Heart left ventricle (tissue), 13 donors: ENCODE measurements around the gene CYBA.

Experiments
- POLR2A ChIP-seq, 2 donors: fragments of 450-650 bp; IDR thresholded peaks; one replicate each; pipeline ENCODE4 v1.6.1; 2017; ENCODE audit warnings: antibody characterized with exemption in 2 of 2, mild to moderate bottlenecking in 2 of 2, moderate library complexity in 2 of 2
- TF ChIP-seq, protein P1 (sequence below), 12 donors: fragments of 200-600 bp; sonication (generic) in 4 of 12; IDR thresholded peaks; one replicate each; pipeline versions ENCODE4 v1.5.0 to v1.8.0; 2018 to 2022; ENCODE audit warnings: antibody characterized with exemption in 12 of 12, mild to moderate bottlenecking in 5 of 12
- donor health status: ischemic (EF 13 %, LVEDD 7.1; RV severe dilation, severe dysfunction).
- donor health status: DM: no; HTN: yes; CAD: no.
- donor health status: DM: no; HTN: no; CAD: no.
- donor health status: ischemic (EF 25% LVEDD 6.9; RV normal size, moderate dysfunction).
- donor health status: ischemic (EF 25% LVEDD 5.7; RV mildly dilated, moderate dysfunction).
- donor health status: ischemic (EF 35%, LVEDD 5.7; RV mildly dilated, moderate dysfunction).
- donor health status: nonischemic (EF 11% LVEDD 7.7; RV severe dilation, severe dysfunction).
- donor health status: DM: yes; HTN: yes; CAD: no.
- donor health status: PGD.
- donor health status: ischemic (EF 29% LVEDD 5.4; RV normal size, mild dysfunction).
- donor health status: nonischemic (EF 23%, LVEDD 6.1; RV moderate dilation, normal function).

DNA sequence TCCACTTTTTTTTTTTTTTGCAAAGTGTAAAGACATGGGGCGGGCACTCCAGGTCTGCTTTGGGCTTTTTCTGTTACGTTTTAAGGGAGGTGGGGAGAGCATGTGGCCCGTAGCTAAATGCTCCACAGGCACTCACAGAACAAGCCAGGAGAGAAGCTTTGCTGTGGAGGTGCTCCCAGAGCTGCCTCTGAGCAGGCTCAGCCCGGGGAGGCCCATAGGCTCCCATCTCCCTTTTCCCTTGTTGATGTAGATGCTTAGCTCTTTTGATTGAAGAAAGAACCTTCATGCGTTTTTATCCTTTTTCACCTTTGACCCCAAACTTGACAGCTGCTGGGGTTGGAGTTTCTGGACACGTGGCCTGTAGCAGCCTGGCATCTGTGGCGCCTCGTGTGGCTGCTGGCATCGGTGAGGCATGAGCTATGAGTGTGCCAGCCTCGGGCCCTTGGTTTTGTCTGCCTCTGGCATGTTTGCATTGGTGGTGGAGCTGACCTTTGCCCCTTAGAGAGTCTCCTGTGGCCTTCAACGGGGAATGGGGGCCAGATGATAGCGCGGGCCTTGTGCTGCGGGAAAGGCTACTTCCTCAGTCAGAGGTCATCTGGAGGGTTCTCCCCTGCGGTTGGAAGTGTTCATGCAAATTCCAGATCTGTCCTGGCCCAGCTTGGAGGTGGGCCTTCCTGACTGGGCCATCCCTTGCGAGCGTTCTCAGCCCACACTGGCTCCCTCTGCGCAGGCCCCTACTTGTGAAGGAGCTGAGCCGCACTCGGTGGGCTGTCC is 32.5 kb downstream of the CYBA start:
- TF ChIP-seq POLR2A (IDR thresholded peaks at IDR 0.05), result no peak
- TF ChIP-seq, protein P1, sequence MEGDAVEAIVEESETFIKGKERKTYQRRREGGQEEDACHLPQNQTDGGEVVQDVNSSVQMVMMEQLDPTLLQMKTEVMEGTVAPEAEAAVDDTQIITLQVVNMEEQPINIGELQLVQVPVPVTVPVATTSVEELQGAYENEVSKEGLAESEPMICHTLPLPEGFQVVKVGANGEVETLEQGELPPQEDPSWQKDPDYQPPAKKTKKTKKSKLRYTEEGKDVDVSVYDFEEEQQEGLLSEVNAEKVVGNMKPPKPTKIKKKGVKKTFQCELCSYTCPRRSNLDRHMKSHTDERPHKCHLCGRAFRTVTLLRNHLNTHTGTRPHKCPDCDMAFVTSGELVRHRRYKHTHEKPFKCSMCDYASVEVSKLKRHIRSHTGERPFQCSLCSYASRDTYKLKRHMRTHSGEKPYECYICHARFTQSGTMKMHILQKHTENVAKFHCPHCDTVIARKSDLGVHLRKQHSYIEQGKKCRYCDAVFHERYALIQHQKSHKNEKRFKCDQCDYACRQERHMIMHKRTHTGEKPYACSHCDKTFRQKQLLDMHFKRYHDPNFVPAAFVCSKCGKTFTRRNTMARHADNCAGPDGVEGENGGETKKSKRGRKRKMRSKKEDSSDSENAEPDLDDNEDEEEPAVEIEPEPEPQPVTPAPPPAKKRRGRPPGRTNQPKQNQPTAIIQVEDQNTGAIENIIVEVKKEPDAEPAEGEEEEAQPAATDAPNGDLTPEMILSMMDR (IDR thresholded peaks at IDR 0.05), result no peak
